Subcutaneous abdominal adipose tissue (tissue), 5 donors: ENCODE data around the gene MCF2L2.

ENCODE experiments used
- H3K27ac ChIP-seq: one replicate; pipeline ENCODE4 v1.7.0; 2013; ENCODE audit warnings: low read depth, mild to moderate bottlenecking, inconsistent platforms, low read length, moderate library complexity
- H3K27me3 ChIP-seq, 5 donors: one replicate each; pipeline ENCODE4 v1.7.0; 2013; ENCODE audit warnings: low read length in 5 of 5, inconsistent platforms in 1 of 5; ENCODE audit not compliant: control insufficient read depth in 5 of 5, insufficient read depth in 4 of 5
- H3K36me3 ChIP-seq, 5 donors: one replicate each; pipeline ENCODE4 v1.7.0; 2013; ENCODE audit warnings: low read length in 5 of 5; ENCODE audit not compliant: control insufficient read depth in 5 of 5, insufficient read depth in 5 of 5
- H3K4me1 ChIP-seq, 5 donors: one replicate each; pipeline ENCODE4 v1.7.0; 2013; ENCODE audit warnings: low read length in 5 of 5, mild to moderate bottlenecking in 3 of 5, moderate library complexity in 1 of 5; ENCODE audit not compliant: control insufficient read depth in 5 of 5, insufficient read depth in 5 of 5
- H3K4me3 ChIP-seq, 5 donors: one replicate each; pipeline ENCODE4 v1.7.0; 2013; ENCODE audit warnings: low read length in 5 of 5, low read depth in 1 of 5
- H3K9ac ChIP-seq, 5 donors: one replicate each; pipeline ENCODE4 v1.7.0; 2013; ENCODE audit warnings: low read length in 5 of 5, mild to moderate bottlenecking in 4 of 5, moderate library complexity in 3 of 5
- H3K9me3 ChIP-seq, 5 donors: one replicate each; pipeline ENCODE4 v1.7.0; 2013; ENCODE audit warnings: low read length in 5 of 5; ENCODE audit not compliant: control insufficient read depth in 5 of 5
- donor health status: healthy.
- donor health status: healthy.
- donor health status: healthy.
- donor health status: healthy.
- donor health status: healthy.

The MCF2L2 gene

DNA sequence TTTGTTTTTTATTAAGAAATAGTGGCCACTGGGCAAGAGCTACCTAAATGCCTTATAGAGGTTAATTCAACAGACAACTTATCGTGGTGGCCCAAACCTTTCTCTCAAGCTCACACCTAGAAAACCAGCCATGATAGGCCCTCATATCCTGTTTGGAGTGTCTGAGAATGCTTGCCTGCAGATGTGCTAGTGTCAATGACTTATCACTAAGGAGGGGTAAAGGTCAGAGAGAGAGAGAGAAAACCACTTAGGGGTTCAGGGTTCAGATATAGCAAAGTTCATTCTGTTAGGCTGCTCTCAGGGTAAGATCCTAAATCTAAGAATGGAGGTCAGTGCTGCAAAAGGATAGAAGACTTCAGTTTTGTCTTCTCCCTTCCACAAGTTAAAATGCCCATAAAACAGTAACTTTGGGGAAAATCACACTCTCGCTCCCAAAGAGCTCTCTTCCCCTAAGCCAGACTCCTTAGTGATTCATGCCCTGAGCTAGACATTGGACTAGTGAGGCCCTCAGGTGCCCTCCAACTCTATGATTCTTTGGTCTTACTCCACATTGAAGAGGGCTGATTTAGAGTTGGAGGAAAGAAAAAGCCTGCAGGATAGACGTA lies 205.7 kb downstream of the MCF2L2 start:
- no peaks in the 10 kb centered on the region for H3K4me1 ChIP-seq
- no peak overlapping the region for H3K9ac ChIP-seq
- H3K4me3 ChIP-seq, result no peak overlapping the region
- no peak overlapping the region for H3K27ac ChIP-seq
- no peaks in the 10 kb centered on the region for H3K9me3 ChIP-seq
- H3K27me3 ChIP-seq, result peaks cover 0 to 2% (median 0%) of the 10 kb centered on the region in 5 donors
- no peaks in the 10 kb centered on the region for H3K36me3 ChIP-seq

DNA sequence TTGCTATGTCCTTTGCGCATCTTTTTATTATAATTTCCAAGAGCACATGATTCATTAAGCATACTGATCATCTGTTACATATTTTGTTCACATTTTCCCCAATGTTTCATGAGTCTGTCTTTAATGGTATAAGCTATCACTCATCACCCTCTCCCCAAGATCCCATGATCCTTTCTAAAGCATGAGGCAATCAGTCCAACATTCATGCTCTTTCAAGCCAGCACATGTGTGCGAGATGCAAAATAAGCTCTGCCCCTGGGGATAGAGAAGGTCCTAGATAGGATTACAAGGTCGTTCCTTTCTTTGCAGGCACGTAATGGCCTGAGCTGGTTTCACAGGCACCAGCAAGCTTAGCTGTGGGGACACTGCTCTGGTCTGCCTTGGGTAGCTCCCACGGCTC lies 207.6 kb downstream of the MCF2L2 start:
- Histone ChIP-seq H3K27me3 (peaks cover 0 to 3% (median 0%) of the 10 kb centered on the region in 5 donors), H3K4me3 (no peak overlapping the region), H3K36me3 (no peaks in the 10 kb centered on the region), H3K9me3 (no peaks in the 10 kb centered on the region), H3K9ac (no peak overlapping the region), H3K4me1 (no peaks in the 10 kb centered on the region), H3K27ac (no peak overlapping the region)

GRCh38 chr3:183218826-183219225 lies 209.6 kb downstream of the MCF2L2 start:
- no peaks in the 10 kb centered on the region for H3K9me3 ChIP-seq
- no peaks in the 10 kb centered on the region for H3K36me3 ChIP-seq
- peaks cover 0 to 4% (median 0%) of the 10 kb centered on the region in 5 donors for H3K27me3 ChIP-seq
- H3K4me3 ChIP-seq, result no peak overlapping the region
- H3K27ac ChIP-seq, result no peak overlapping the region
- peaks cover 0 to 6% (median 0%) of the 10 kb centered on the region in 5 donors for H3K4me1 ChIP-seq
- H3K9ac ChIP-seq, result no peak overlapping the region

- H3K36me3 ChIP-seq, result no peaks in the 10 kb centered on the region
These were observed 210.7 kb downstream of the MCF2L2 start for GRCh38 chr3:183217548-183218332.

DNA sequence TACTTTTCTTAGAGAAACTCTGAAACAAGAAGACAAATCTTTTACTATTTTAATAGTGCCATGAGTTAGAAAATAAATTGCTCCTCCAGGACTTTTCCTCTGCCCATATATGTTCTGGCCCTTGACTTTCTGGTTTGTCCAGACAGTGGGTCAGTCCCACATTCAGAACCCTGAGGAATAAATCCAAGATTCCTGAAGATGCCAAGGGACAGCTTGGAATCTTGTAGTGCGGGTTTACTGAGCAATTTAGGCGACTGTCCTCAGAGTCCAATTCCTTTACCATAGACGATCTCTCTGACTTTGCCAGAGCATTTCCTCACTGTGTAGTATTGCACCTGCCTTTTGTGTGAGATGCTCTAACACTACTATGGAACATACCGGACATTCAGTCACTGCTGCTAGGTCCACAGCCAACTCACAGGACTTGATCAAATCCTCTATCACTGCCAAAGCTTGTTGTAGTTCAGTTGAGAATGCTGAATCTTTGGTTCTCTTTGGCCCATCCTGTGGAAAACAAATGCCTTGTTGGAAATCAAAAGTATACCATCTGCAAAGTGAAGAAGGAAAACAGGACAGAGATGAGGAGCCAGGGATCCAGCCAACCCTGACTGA lies 212.7 kb downstream of the MCF2L2 start:
- Histone ChIP-seq H3K27ac (no peak overlapping the region), H3K36me3 (no peaks in the 10 kb centered on the region), H3K9me3 (no peaks in the 10 kb centered on the region), H3K27me3 (peaks cover 0 to 3% (median 0%) of the 10 kb centered on the region in 5 donors), H3K4me3 (no peak overlapping the region), H3K9ac (no peak overlapping the region), H3K4me1 (peaks cover 0 to 25% (median 14%) of the 10 kb centered on the region in 5 donors)

More at GRCh38 chr3:183217548-183218332, 210.7 kb downstream of the MCF2L2 start:
- Histone ChIP-seq H3K9ac (no peak overlapping the region), H3K27ac (no peak overlapping the region), H3K4me3 (no peak overlapping the region), H3K27me3 (peaks cover 0 to 4% (median 0%) of the 10 kb centered on the region in 5 donors), H3K9me3 (no peaks in the 10 kb centered on the region), H3K4me1 (peaks cover 0 to 11% (median 0%) of the 10 kb centered on the region in 5 donors)

DNA sequence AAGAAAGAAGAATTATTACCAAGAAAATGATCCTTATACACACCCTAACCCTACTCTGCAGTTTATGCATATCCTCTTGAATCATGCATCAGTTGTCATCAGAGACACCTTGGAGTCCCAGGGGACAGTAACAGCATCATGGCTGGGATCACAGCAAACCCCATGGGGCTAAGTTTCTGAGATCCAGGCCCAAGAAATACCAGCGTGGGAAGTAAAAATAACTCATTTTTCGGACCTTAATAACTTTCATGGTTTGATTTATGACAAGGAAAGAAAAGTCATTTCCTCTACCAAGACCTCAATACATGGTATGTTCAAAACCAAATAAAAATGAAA lies 214.2 kb downstream of the MCF2L2 start:
- Histone ChIP-seq H3K9me3 (no peaks in the 10 kb centered on the region), H3K9ac (no peak overlapping the region), H3K36me3 (no peaks in the 10 kb centered on the region), H3K4me3 (no peak overlapping the region), H3K27ac (peak overlapping the region; percentile 44), H3K4me1 (peaks cover 0 to 28% (median 14%) of the 10 kb centered on the region in 5 donors), H3K27me3 (peaks cover 0 to 3% (median 0%) of the 10 kb centered on the region in 5 donors)

DNA sequence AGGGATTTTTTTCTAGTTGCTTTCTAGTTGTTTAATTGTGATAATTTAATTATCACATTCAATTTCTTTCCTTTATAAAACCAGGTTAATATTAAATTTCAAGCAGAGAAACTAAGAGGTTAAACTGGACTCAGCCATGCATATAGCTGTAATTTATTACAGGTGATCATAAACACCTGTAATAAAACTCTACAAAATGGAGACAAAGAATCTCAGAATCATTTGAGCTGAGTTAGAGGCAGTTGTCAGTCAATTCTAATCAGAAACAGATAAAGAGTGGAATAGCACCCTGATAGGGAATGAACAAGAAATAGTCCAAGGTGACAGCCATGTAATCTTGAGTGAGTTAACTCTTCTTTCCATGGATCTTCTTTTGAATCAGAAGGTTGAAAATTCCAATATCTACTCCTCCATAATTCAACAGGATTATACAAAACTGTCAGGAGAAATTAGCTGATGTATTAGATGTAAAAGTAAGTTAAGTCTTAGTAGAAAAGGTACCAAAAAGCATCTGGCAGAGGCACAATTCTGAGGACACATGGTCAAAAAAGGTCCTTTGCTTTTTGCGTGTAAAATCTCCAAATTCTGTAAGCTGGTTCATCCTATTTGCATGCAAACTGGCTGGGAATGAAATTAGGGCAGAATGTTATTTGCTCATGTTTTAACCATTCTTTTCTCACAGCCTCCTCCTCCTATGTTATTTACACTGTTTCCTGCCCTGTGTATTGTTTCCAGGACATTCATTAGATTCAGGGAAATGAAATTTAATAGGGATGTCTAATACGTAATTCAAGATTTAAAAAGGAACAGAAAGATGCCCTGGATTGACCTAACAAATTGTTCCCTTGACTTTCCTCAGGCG lies 214.8 kb downstream of the MCF2L2 start:
- Histone ChIP-seq H3K27ac (peak overlapping the region; percentile 44), H3K9me3 (no peaks in the 10 kb centered on the region), H3K9ac (peak overlapping the region in 1 of 5 donors; percentile 46), H3K4me1 (peaks cover 0 to 28% (median 14%) of the 10 kb centered on the region in 5 donors), H3K4me3 (no peak overlapping the region), H3K27me3 (peaks cover 0 to 3% (median 0%) of the 10 kb centered on the region in 5 donors), H3K36me3 (no peaks in the 10 kb centered on the region)

DNA sequence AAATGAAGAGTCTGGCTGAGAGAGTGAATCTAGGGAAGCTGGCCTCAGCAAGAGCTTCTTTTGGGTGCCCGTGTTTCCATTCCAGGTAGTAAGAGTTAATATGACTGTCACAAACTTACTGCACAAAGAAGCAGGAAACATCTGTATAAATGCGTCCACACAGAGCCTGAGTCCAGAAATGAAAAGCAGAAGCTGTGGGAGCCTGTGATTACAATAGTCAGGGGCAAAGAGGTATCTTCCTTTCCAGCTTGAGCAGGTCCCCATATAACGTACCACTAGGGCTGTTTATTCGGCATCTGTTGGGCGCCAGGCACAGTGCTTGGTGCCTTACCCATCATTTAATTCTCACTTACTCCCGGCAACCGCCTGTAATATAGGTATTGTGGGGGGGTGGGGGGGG lies 215.9 kb downstream of the MCF2L2 start:
- H3K9me3 ChIP-seq, result no peaks in the 10 kb centered on the region
- H3K9ac ChIP-seq, result peak overlapping the region in 1 of 5 donors; percentile 25
- H3K27ac ChIP-seq, result peak overlapping the region; percentile 78
- H3K4me3 ChIP-seq, result no peak overlapping the region
- H3K4me1 ChIP-seq, result peaks cover 0 to 28% (median 14%) of the 10 kb centered on the region in 5 donors
- peaks cover 0 to 3% (median 0%) of the 10 kb centered on the region in 5 donors for H3K27me3 ChIP-seq
- no peaks in the 10 kb centered on the region for H3K36me3 ChIP-seq

DNA sequence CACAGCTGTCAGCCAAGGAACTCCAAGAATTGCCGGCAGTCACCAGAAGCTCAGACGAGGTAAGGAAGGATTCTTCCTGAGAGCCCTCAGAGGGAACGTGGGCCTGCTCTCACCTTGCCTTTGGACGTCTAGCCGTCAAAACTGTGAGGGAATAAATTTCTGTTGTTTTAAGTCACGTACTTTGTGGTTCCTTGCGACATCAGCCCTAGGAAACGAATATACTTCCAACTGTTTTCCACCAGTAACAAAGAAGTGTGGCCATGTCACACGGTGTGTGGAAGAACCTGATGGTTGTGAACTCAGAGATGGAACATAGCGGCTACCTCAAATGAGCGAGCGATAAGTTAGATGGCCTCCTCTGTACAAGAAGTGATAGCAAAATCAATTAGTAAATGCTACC lies 216.3 kb downstream of the MCF2L2 start:
- Histone ChIP-seq H3K9ac (peak overlapping the region in 1 of 5 donors; percentile 25), H3K4me3 (no peak overlapping the region), H3K9me3 (no peaks in the 10 kb centered on the region), H3K27me3 (peaks cover 0 to 3% (median 0%) of the 10 kb centered on the region in 5 donors), H3K36me3 (no peaks in the 10 kb centered on the region), H3K4me1 (peaks cover 0 to 28% (median 14%) of the 10 kb centered on the region in 5 donors), H3K27ac (peak overlapping the region; percentile 78)
